H9 (cell line): ENCODE results near the gene RPS15A. TPM values are rescaled to one million over a fixed set of nuclear protein-coding genes. Genes with fewer than 3 reads are reported as not detected.

Experiments
- DNase-seq: peaks from one replicate; pipeline ENCODE4 v3.0.0-alpha.2; 2017
- H2AFZ ChIP-seq: one replicate; pipeline ENCODE4 v1.6.1; 2013; ENCODE audit warnings: mild to moderate bottlenecking, low read length, control low read depth, moderate library complexity
- H2AK5ac ChIP-seq: 2 replicates; pipeline ENCODE4 v1.6.1; 2013; ENCODE audit warnings: low read length, control low read depth, mixed read lengths; ENCODE audit not compliant: insufficient read length
- H2BK120ac ChIP-seq: one replicate; pipeline ENCODE4 v1.6.1; 2013; ENCODE audit warnings: low read depth, mild to moderate bottlenecking, low read length, control low read depth, inconsistent platforms; ENCODE audit not compliant: poor library complexity, severe bottlenecking
- H2BK12ac ChIP-seq: 2 replicates; pipeline ENCODE4 v1.6.1; 2013; ENCODE audit warnings: low read length, control low read depth, mixed read lengths, low read depth; ENCODE audit not compliant: insufficient read length
- H2BK15ac ChIP-seq: 2 replicates; pipeline ENCODE4 v1.6.1; 2013; ENCODE audit warnings: low read depth, low read length, control low read depth
- H2BK20ac ChIP-seq: one replicate; pipeline ENCODE4 v1.6.1; 2013; ENCODE audit warnings: low read depth, mild to moderate bottlenecking, low read length, control low read depth, inconsistent platforms; ENCODE audit not compliant: poor library complexity, severe bottlenecking
- H2BK5ac ChIP-seq: 2 replicates; pipeline ENCODE4 v1.6.1; 2013; ENCODE audit warnings: low read length, control low read depth, mixed read lengths; ENCODE audit not compliant: insufficient read length
- H3K14ac ChIP-seq: 2 replicates; pipeline ENCODE4 v1.6.1; 2013; ENCODE audit warnings: low read length, control low read depth; ENCODE audit not compliant: insufficient read depth
- H3K18ac ChIP-seq: 2 replicates; pipeline ENCODE4 v1.6.1; 2013; ENCODE audit warnings: low read depth, mild to moderate bottlenecking, mixed read lengths, low read length, control low read depth; ENCODE audit not compliant: insufficient read length
- H3K23ac ChIP-seq: 2 replicates; pipeline ENCODE4 v1.6.1; 2013; ENCODE audit warnings: low read length, control low read depth, mixed read lengths, low read depth; ENCODE audit not compliant: insufficient read length
- H3K23me2 ChIP-seq: 2 replicates; pipeline ENCODE4 v1.6.1; 2013; ENCODE audit warnings: low read depth, mild to moderate bottlenecking, mixed read lengths, low read length, control low read depth; ENCODE audit not compliant: insufficient read length, poor library complexity, severe bottlenecking
- H3K27ac ChIP-seq: 2 replicates; pipeline ENCODE4 v1.5.1; 2013; ENCODE audit warnings: low read length, control low read depth, mixed read lengths, low read depth; ENCODE audit not compliant: insufficient read length
- H3K27me3 ChIP-seq: 2 replicates; pipeline ENCODE4 v1.6.1; 2013; ENCODE audit warnings: low read length, control low read depth, inconsistent platforms; ENCODE audit not compliant: insufficient read depth
- H3K4ac ChIP-seq: 2 replicates; pipeline ENCODE4 v1.6.1; 2013; ENCODE audit warnings: low read depth, mild to moderate bottlenecking, control low read depth, inconsistent platforms, low read length, moderate library complexity
- H3K4me1 ChIP-seq: 2 replicates; pipeline ENCODE4 v1.6.1; 2013; ENCODE audit warnings: low read length, control low read depth, inconsistent platforms; ENCODE audit not compliant: insufficient read depth
- H3K4me2 ChIP-seq: 2 replicates; pipeline ENCODE4 v1.6.1; 2013; ENCODE audit warnings: low read length, control low read depth, mixed read lengths; ENCODE audit not compliant: insufficient read length, insufficient read depth
- H3K56ac ChIP-seq: 2 replicates; pipeline ENCODE4 v1.6.1; 2013; ENCODE audit warnings: low read depth, mild to moderate bottlenecking, mixed read lengths, low read length, control low read depth; ENCODE audit not compliant: insufficient read length
- H3K79me1 ChIP-seq: 2 replicates; pipeline ENCODE4 v1.6.1; 2013; ENCODE audit warnings: low read depth, mild to moderate bottlenecking, moderate library complexity, low read length, control low read depth, inconsistent platforms; ENCODE audit not compliant: insufficient read depth, poor library complexity, severe bottlenecking
- H3K79me2 ChIP-seq: 2 replicates; pipeline ENCODE4 v1.6.1; 2013; ENCODE audit warnings: low read length, control low read depth, inconsistent platforms; ENCODE audit not compliant: insufficient read depth
- H3K9ac ChIP-seq: 2 replicates; pipeline ENCODE4 v1.6.1; 2013; ENCODE audit warnings: low read length, control low read depth, mixed read lengths; ENCODE audit not compliant: insufficient read length; ENCODE audit errors: extremely low read depth
- H3K9me3 ChIP-seq: one replicate; pipeline ENCODE4 v1.6.1; 2013; ENCODE audit warnings: low read depth, low read length, inconsistent platforms; ENCODE audit not compliant: control insufficient read depth
- H3T11ph ChIP-seq: one replicate; pipeline ENCODE4 v1.6.1; 2013; ENCODE audit warnings: mild to moderate bottlenecking, low read length, control low read depth, inconsistent platforms
- H4K20me1 ChIP-seq: one replicate; pipeline ENCODE4 v1.6.1; 2013; ENCODE audit not compliant: control insufficient read depth, insufficient read length, insufficient read depth
- H4K5ac ChIP-seq: 2 replicates; pipeline ENCODE4 v1.6.1; 2013; ENCODE audit warnings: low read depth, mild to moderate bottlenecking, mixed read lengths, low read length, control low read depth; ENCODE audit not compliant: insufficient read length
- H4K8ac ChIP-seq: replicated peaks from 2 replicates; pipeline ENCODE4 v1.6.1; 2013; ENCODE audit warnings: low read length, control low read depth, mixed read lengths, low read depth; ENCODE audit not compliant: insufficient read length
- H4K91ac ChIP-seq: 2 replicates; pipeline ENCODE4 v1.6.1; 2013; ENCODE audit warnings: low read depth, mild to moderate bottlenecking, moderate library complexity, mixed read lengths, low read length, control low read depth; ENCODE audit not compliant: insufficient read length
- H3K27ac Mint-ChIP-seq, 3 experiments: 2 replicates in 2 of 3; 3 replicates in 1 of 3; pipeline ENCODE4 v1.8.0; 2020 to 2021; ENCODE audit warnings: mixed read lengths in 3 of 3, mild to moderate bottlenecking in 1 of 3, moderate library complexity in 1 of 3
- H3K27me3 Mint-ChIP-seq: 2 replicates; pipeline ENCODE4 v1.8.0; 2021; ENCODE audit warnings: low read depth, mild to moderate bottlenecking, moderate library complexity, mixed read lengths
- H3K36me3 Mint-ChIP-seq, 3 experiments: 2 replicates in 2 of 3; 3 replicates in 1 of 3; pipeline ENCODE4 v1.8.0; 2020 to 2021; ENCODE audit warnings: low read depth in 3 of 3, mixed read lengths in 3 of 3; ENCODE audit not compliant: insufficient read depth in 1 of 3
- H3K4me1 Mint-ChIP-seq, 2 experiments: 2 replicates each; pipeline ENCODE4 v1.8.0; 2020; ENCODE audit warnings: mixed read lengths in 2 of 2
- H3K4me3 Mint-ChIP-seq, 2 experiments: 2 replicates in 1 of 2; 3 replicates in 1 of 2; pipeline ENCODE4 v1.8.0; 2020 to 2021; ENCODE audit warnings: mild to moderate bottlenecking in 2 of 2, mixed read lengths in 2 of 2, moderate library complexity in 1 of 2
- H3K9me3 Mint-ChIP-seq, 2 experiments: 2 replicates in 1 of 2; 3 replicates in 1 of 2; pipeline ENCODE4 v1.8.0; 2020; ENCODE audit warnings: mild to moderate bottlenecking in 2 of 2, mixed read lengths in 2 of 2, moderate library complexity in 1 of 2
- WGBS: extraction: QIAGEN DNeasy Blood & Tissue Kit; methylation state at CpG from one replicate; pipeline ENCODE4 v1.1.7; 2013; ENCODE audit warnings: missing lambda C conversion rate, low lambda C conversion rate, mixed read lengths; ENCODE audit not compliant: insufficient read length; ENCODE audit errors: extremely low coverage; 5-methylcytosine and 5-hydroxymethylcytosine counted together
- total RNA-seq: library from RNA; stranded (reverse); gene quantifications from 2 replicates; pipeline ENCODE4 v1.2.1, GENCODE V29; 2021
- TF ChIP-seq, protein P1 (sequence below): fragments of 200-600 bp; sonication (generic); conservative IDR thresholded peaks from 3 replicates; pipeline ENCODE4 v1.8.0; 2021; ENCODE audit warnings: antibody characterized with exemption, mild to moderate bottlenecking

Gene RPS15A
- total RNA-seq, 1 experiment from 2014 or later: 1,990 TPM

DNA sequence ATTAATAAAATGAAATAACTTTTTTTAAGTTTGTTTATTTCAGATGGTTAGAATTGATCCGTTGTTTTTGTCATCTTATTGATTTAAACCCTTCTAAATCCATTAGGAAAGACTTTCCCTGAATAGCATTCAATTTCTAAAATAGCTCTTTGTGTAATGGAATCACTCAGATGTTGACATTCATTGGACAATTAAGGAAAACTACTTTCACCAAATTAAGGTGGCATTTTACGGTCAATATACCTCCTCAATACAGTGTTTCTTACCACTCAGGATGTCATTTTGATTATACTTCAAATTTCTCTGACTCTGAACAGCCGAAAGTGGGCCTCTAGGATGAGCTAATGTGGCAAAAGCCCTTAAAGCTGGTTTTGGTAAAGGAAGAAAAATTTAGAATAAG lies 9.4 kb upstream of the RPS15A start:
- peaks cover 22% of the 10 kb centered on the region for H3K79me2 ChIP-seq
- no CpG with 5 or more reads among the region's 3 CpGs for WGBS

More for the DNA sequence above, 9.4 kb upstream of the RPS15A start:
- no peak overlapping the region for H3K27ac ChIP-seq
- H3K9ac ChIP-seq: peak overlapping the region; percentile 73
- H4K5ac ChIP-seq: no peak overlapping the region
- no peak overlapping the region for H2AFZ ChIP-seq
- H3K4ac ChIP-seq: no peak overlapping the region
- no peak overlapping the region for H2BK20ac ChIP-seq
- no peak overlapping the region for H3T11ph ChIP-seq
- H3K27ac Mint-ChIP-seq: peak overlapping the region; percentile 69 to 75 (median 70); a peak in 3 of 7 replicates
- H3K23me2 ChIP-seq: peaks cover 10% of the 10 kb centered on the region
- H3K4me1 Mint-ChIP-seq: peaks cover 31 to 34% of the 10 kb centered on the region in 2 experiments
- no peaks in the 10 kb centered on the region for H3K9me3 ChIP-seq
- H2BK12ac ChIP-seq: no peak overlapping the region
- no peaks in the 10 kb centered on the region for H3K27me3 Mint-ChIP-seq
- H3K36me3 Mint-ChIP-seq: peaks cover 18 to 52% (median 42%) of the 10 kb centered on the region in 3 experiments
- no peaks in the 10 kb centered on the region for H3K27me3 ChIP-seq
- H3K4me3 Mint-ChIP-seq: peak overlapping the region; percentile 91 to 95
- no peak overlapping the region for H2BK5ac ChIP-seq
- H2AK5ac ChIP-seq: no peak overlapping the region
- no peaks in the 10 kb centered on the region for H3K4me1 ChIP-seq
- no peak overlapping the region for H2BK120ac ChIP-seq
- H3K79me1 ChIP-seq: no peaks in the 10 kb centered on the region
- DNase-seq: no peak
- no peak overlapping the region for H2BK15ac ChIP-seq
- no peaks in the 10 kb centered on the region; a peak in 1 of 5 replicates for H3K9me3 Mint-ChIP-seq
- TF ChIP-seq, protein P1, sequence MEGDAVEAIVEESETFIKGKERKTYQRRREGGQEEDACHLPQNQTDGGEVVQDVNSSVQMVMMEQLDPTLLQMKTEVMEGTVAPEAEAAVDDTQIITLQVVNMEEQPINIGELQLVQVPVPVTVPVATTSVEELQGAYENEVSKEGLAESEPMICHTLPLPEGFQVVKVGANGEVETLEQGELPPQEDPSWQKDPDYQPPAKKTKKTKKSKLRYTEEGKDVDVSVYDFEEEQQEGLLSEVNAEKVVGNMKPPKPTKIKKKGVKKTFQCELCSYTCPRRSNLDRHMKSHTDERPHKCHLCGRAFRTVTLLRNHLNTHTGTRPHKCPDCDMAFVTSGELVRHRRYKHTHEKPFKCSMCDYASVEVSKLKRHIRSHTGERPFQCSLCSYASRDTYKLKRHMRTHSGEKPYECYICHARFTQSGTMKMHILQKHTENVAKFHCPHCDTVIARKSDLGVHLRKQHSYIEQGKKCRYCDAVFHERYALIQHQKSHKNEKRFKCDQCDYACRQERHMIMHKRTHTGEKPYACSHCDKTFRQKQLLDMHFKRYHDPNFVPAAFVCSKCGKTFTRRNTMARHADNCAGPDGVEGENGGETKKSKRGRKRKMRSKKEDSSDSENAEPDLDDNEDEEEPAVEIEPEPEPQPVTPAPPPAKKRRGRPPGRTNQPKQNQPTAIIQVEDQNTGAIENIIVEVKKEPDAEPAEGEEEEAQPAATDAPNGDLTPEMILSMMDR: no peak
- H3K18ac ChIP-seq: no peak overlapping the region
- H4K20me1 ChIP-seq: no peaks in the 10 kb centered on the region
- H3K14ac ChIP-seq: no peak overlapping the region
- no peak overlapping the region for H4K8ac ChIP-seq
- no peak overlapping the region for H4K91ac ChIP-seq
- H3K23ac ChIP-seq: no peak overlapping the region
- H3K4me2 ChIP-seq: peak overlapping the region; percentile 93
- no peak overlapping the region for H3K56ac ChIP-seq
